Gastroesophageal sphincter (tissue), 3 donors: ENCODE data around the gene FBXW5.

ENCODE experiments used
- CTCF ChIP-seq, 4 experiments: fragments of 200-600 bp in 2 of 4; fragments of 450-650 bp in 2 of 4; sonication (generic) in 1 of 4; IDR thresholded peaks; one replicate each; pipeline ENCODE4 v1.5.1; 2017 to 2019; ENCODE audit warnings: antibody characterized with exemption in 4 of 4, mild to moderate bottlenecking in 2 of 4, moderate library complexity in 2 of 4
- POLR2AphosphoS5 ChIP-seq: sonication (generic); formaldehyde crosslinking; IDR thresholded peaks from one replicate; pipeline ENCODE4 v1.6.1; 2017; ENCODE audit warnings: antibody characterized with exemption

GRCh38 chr9:136963341-136963740 is 18.8 kb upstream of the FBXW5 start:
- TF ChIP-seq CTCF (IDR thresholded peaks at IDR 0.05) (no peak), POLR2AphosphoS5 (no peak)
